ENCODE results near the gene OR10K2. TPM values are rescaled to one million over a fixed set of nuclear protein-coding genes. Genes with fewer than 3 reads are reported as not detected.

The OR10K2 gene
- polyA plus RNA-seq, 4 donors: 0.01 TPM; not detected in 3

DNA sequence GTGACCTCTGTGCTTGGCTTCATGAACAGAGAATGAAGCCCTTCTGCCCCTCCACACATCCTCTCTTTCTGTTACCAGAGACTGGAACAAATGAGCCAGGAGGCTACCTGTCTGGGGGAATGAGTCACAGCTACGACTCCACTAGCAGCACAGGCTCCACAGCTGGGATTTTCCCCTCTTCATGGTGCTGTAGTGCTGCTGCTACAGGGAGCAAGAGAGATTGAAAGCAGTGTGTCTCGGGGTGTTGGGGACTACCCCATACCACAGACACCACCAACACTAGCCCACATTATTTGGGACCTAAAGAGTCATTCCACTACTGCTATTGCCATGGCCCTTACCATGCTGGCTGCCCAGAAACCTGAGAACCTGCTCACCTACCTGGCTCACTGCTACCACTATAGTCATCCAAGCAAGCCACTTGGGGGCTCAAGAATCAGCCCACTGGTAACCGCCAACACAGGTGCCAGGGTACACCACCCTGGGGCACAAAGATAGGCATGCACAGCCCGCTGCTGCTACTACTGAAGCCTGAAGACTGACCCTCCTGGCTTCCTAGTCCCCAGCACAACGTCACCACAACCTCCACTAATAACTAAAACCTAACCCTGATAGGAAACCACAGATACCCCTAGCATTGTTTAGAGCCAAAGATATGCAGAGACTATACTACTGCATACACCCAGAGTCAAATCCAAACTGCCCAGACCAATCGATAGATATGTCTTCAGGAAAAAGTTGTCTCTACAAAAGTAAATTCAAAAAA lies 54.7 kb downstream of the OR10K2 start:
- no peak for DNase-seq (ENCODE audit: low read depth in 4 of 4, low spot score in 3 of 4)

Other genes with a start within 250 kb of the OR10K2 start
- gene CD1D, start 245.3 kb downstream of the OR10K2 start, polyA plus RNA-seq (ENCODE audit: insufficient read length in 4 of 4): 1 to 10 TPM; 5.3 to 6.8 (median 5.9) TPM
- gene CD1A, start 171.8 kb downstream of the OR10K2 start, polyA plus RNA-seq (ENCODE audit: insufficient read length in 4 of 4): under 1 TPM in 1 of 4 donors, not detected in 3; 0.25 TPM
- gene CD1C, start 136.3 kb downstream of the OR10K2 start, polyA plus RNA-seq (ENCODE audit: insufficient read length in 4 of 4): 1 to 10 TPM; 1.0 to 1.4 (median 1.2) TPM
- gene CD1B, start 94.7 kb downstream of the OR10K2 start, polyA plus RNA-seq (ENCODE audit: insufficient read length in 4 of 4): under 1 TPM in 1 of 4 donors, not detected in 3; 0.61 TPM
- 1 to 10 TPM in 1 of 4 donors, under 1 TPM in 1, not detected in 2; 0.21 to 1.8 TPM for gene CD1E, start 72.3 kb downstream of the OR10K2 start, polyA plus RNA-seq (ENCODE audit: insufficient read length in 4 of 4)
- gene OR10T2, start 26.8 kb downstream of the OR10K2 start, polyA plus RNA-seq (ENCODE audit: insufficient read length in 4 of 4): not detected
- under 1 TPM in 1 of 4 donors, not detected in 3; 0.06 TPM for gene OR10K1, start 35.6 kb upstream of the OR10K2 start, polyA plus RNA-seq (ENCODE audit: insufficient read length in 4 of 4)
- gene OR10R2, start 46.0 kb upstream of the OR10K2 start, polyA plus RNA-seq (ENCODE audit: insufficient read length in 4 of 4): not detected
- not detected for gene OR6Y1, start 128.2 kb upstream of the OR10K2 start, polyA plus RNA-seq (ENCODE audit: insufficient read length in 4 of 4)
- not detected for gene OR6P1, start 144.3 kb upstream of the OR10K2 start, polyA plus RNA-seq (ENCODE audit: insufficient read length in 4 of 4)
- not detected for gene OR10X1, start 153.7 kb upstream of the OR10K2 start, polyA plus RNA-seq (ENCODE audit: insufficient read length in 4 of 4)
- under 1 TPM; 0.03 to 0.06 (median 0.03) TPM for gene OR10Z1, start 179.0 kb upstream of the OR10K2 start, polyA plus RNA-seq (ENCODE audit: insufficient read length in 4 of 4)